GM12872 (cell line): ENCODE data around the gene SPATA6.

Experiments used
- TF ChIP-seq, protein P1 (sequence below): IDR thresholded peaks from 3 replicates; pipeline ENCODE4 v1.5.1; 2011; ENCODE audit warnings: low read depth, mild to moderate bottlenecking, low read length, moderate library complexity; ENCODE audit not compliant: insufficient read depth

SPATA6 gene

GRCh38 chr1:48471691-48472576 lies at the start of gene SPATA6:
SPATA6 (minus strand) TSS chr1:48472204; CDS start chr1:48472008, 196 bp downstream.
- TF ChIP-seq, protein P1, sequence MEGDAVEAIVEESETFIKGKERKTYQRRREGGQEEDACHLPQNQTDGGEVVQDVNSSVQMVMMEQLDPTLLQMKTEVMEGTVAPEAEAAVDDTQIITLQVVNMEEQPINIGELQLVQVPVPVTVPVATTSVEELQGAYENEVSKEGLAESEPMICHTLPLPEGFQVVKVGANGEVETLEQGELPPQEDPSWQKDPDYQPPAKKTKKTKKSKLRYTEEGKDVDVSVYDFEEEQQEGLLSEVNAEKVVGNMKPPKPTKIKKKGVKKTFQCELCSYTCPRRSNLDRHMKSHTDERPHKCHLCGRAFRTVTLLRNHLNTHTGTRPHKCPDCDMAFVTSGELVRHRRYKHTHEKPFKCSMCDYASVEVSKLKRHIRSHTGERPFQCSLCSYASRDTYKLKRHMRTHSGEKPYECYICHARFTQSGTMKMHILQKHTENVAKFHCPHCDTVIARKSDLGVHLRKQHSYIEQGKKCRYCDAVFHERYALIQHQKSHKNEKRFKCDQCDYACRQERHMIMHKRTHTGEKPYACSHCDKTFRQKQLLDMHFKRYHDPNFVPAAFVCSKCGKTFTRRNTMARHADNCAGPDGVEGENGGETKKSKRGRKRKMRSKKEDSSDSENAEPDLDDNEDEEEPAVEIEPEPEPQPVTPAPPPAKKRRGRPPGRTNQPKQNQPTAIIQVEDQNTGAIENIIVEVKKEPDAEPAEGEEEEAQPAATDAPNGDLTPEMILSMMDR, result no peak

GRCh38 chr1:48506870-48507269 lies 34.9 kb upstream of the SPATA6 start:
- TF ChIP-seq, protein P1, result no peak

DNA sequence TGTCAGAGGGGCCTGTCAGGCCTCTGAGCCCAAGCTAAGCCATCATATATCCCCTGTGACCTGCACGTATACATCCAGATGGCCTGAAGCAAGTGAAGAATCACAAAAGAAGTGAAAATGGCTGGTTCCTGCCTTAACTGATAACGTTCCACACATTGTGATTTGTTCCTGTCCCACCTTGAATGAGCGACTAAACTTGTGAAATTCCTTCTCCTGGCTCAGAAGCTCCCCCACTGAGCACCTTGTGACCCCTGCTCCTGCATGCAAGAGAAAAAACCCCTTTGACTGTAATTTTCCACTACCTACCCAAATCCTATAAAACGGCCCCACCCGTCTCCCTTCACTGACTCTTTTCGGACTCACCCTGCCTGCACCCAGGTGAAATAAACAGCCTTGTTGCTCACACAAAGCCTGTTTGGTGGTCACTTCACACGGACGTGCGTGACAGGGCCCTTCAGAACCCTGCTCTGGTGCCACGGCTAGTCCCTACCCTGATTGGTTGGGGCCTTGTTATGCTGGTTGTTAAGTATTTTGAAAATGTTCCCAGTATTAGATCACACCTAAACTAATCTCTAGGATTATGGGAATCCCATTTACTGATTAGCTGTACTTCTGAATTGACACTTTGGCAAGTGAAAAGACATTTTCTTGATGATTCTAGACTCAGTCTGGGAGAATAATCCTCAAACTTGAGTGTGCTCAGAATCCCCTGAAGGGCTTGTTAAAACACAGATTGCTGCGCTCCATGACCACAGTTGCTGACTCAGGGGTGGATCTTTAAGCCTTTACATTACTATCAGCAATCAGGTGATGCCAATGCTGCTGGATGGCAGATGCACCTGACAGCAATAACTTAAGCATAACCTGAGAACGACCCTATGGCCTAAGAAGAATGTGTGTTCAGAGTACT lies 28.8 kb upstream of the SPATA6 start:
- TF ChIP-seq, protein P1, result no peak

- TF ChIP-seq, protein P1, result no peak
Observed at GRCh38 chr1:48499211-48499735, 27.3 kb upstream of the SPATA6 start.

DNA sequence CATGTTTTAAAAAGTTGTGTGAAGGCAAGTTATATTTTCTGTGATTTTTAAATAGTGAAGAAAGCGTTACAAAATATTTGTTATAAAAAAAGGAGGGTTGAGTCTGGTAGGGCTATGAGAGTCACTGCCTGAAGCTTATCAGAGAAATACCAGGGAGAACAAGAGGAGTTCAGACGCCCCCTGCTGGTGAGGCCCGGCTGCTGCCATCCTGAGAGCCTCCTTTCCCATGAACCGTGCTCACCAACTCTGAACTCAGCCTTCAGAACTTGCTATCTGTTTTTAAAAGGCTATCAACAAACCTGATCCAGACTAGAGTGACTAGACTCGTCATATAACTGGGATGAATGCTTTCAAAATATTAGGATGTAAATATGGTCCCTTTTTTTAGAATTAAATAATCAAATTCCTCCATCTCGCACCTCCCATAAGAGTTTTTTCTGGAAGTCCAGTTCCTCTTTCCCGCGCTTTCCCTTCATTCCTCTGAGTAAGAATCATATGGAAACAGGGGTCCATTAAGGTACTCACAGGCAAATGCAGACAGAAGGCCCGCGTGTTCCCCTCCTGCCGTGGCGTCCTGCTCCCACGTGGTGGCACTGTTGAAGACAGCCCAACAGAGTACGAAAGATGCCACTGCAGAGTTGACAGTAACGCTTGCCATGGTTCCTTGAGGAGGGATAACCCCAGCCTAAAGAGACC lies 26.2 kb upstream of the SPATA6 start:
- TF ChIP-seq, protein P1, result peak; percentile 97

DNA sequence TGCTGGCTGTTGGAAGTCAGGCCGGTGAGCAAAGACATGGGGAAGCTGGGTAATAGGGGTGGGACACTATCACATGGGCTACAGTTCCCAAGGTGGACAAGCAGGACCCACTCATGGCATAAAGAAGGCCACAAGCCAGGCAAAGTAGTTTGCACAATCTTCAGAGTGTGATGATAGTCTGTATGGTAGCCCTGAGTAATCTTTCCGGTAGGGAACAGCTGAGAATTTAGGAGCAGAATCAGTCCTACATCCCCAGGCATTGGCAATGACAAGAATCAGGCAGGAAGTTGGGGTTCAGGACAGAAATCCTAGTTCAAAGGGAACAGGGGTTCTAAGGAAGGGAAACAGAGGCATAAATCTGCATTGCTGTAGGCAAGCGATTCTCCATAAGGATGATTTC lies 23.9 kb upstream of the SPATA6 start:
- TF ChIP-seq, protein P1, result no peak
